Measurements from ENCODE around the gene TUBGCP6.

DNA sequence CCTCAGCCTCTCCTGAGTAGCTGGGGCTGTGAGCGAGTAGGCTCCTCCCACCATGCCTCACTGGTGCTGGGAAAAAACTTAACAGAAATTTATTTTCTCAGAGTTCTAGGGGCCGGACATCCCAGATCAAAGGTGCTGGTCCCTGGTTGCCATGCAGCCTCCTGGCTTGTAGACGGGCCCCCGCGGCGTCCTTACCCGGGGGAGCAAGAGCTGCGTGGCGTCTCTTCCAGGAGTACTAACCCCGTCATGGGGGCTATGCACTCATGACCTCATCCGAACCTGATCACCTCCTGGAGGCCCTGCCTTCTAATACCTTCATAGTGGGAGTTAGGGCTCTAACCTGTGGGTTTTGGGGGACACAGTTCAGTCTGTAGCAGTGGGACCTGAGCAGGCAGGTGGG lies 56.5 kb downstream of the TUBGCP6 start:
- TF ChIP-seq, protein P1, sequence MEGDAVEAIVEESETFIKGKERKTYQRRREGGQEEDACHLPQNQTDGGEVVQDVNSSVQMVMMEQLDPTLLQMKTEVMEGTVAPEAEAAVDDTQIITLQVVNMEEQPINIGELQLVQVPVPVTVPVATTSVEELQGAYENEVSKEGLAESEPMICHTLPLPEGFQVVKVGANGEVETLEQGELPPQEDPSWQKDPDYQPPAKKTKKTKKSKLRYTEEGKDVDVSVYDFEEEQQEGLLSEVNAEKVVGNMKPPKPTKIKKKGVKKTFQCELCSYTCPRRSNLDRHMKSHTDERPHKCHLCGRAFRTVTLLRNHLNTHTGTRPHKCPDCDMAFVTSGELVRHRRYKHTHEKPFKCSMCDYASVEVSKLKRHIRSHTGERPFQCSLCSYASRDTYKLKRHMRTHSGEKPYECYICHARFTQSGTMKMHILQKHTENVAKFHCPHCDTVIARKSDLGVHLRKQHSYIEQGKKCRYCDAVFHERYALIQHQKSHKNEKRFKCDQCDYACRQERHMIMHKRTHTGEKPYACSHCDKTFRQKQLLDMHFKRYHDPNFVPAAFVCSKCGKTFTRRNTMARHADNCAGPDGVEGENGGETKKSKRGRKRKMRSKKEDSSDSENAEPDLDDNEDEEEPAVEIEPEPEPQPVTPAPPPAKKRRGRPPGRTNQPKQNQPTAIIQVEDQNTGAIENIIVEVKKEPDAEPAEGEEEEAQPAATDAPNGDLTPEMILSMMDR (IDR thresholded peaks at IDR 0.05 in 2 of 3, conservative IDR thresholded peaks at IDR 0.05 in 1 of 3; ENCODE audit: borderline replicate concordance in 1 of 3, insufficient read depth in 1 of 3, low read depth in 2 of 3, low read length in 2 of 3) = no peak
- TF ChIP-seq SP1 (IDR thresholded peaks at IDR 0.05; ENCODE audit: low read depth) (no peak), EZH2 (IDR thresholded peaks at IDR 0.05) (no peak), ZNF274 (IDR thresholded peaks at IDR 0.05; ENCODE audit: low read depth, low read length) (no peak), SIN3A (IDR thresholded peaks at IDR 0.05; ENCODE audit: low read depth) (no peak), CEBPB (IDR thresholded peaks at IDR 0.05; ENCODE audit: low read depth) (no peak), POLR2A (IDR thresholded peaks at IDR 0.05; ENCODE audit: borderline replicate concordance, extremely low read depth, insufficient read depth, insufficient read length) (no peak), RAD21 (IDR thresholded peaks at IDR 0.05; ENCODE audit: low read depth) (no peak), POLR2AphosphoS5 (IDR thresholded peaks at IDR 0.05; ENCODE audit: low read depth, low read length) (no peak)
- TF ChIP-seq, protein P2, sequence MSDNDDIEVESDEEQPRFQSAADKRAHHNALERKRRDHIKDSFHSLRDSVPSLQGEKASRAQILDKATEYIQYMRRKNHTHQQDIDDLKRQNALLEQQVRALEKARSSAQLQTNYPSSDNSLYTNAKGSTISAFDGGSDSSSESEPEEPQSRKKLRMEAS (IDR thresholded peaks at IDR 0.05) = no peak
- TF ChIP-seq, protein P3, sequence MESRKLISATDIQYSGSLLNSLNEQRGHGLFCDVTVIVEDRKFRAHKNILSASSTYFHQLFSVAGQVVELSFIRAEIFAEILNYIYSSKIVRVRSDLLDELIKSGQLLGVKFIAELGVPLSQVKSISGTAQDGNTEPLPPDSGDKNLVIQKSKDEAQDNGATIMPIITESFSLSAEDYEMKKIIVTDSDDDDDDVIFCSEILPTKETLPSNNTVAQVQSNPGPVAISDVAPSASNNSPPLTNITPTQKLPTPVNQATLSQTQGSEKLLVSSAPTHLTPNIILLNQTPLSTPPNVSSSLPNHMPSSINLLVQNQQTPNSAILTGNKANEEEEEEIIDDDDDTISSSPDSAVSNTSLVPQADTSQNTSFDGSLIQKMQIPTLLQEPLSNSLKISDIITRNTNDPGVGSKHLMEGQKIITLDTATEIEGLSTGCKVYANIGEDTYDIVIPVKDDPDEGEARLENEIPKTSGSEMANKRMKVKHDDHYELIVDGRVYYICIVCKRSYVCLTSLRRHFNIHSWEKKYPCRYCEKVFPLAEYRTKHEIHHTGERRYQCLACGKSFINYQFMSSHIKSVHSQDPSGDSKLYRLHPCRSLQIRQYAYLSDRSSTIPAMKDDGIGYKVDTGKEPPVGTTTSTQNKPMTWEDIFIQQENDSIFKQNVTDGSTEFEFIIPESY (IDR thresholded peaks at IDR 0.05; ENCODE audit: extremely low read depth, insufficient replicate concordance, low read length) = no peak
- TF ChIP-seq, protein P4, sequence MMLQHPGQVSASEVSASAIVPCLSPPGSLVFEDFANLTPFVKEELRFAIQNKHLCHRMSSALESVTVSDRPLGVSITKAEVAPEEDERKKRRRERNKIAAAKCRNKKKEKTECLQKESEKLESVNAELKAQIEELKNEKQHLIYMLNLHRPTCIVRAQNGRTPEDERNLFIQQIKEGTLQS (IDR thresholded peaks at IDR 0.05) = no peak
- TF ChIP-seq, protein P5, sequence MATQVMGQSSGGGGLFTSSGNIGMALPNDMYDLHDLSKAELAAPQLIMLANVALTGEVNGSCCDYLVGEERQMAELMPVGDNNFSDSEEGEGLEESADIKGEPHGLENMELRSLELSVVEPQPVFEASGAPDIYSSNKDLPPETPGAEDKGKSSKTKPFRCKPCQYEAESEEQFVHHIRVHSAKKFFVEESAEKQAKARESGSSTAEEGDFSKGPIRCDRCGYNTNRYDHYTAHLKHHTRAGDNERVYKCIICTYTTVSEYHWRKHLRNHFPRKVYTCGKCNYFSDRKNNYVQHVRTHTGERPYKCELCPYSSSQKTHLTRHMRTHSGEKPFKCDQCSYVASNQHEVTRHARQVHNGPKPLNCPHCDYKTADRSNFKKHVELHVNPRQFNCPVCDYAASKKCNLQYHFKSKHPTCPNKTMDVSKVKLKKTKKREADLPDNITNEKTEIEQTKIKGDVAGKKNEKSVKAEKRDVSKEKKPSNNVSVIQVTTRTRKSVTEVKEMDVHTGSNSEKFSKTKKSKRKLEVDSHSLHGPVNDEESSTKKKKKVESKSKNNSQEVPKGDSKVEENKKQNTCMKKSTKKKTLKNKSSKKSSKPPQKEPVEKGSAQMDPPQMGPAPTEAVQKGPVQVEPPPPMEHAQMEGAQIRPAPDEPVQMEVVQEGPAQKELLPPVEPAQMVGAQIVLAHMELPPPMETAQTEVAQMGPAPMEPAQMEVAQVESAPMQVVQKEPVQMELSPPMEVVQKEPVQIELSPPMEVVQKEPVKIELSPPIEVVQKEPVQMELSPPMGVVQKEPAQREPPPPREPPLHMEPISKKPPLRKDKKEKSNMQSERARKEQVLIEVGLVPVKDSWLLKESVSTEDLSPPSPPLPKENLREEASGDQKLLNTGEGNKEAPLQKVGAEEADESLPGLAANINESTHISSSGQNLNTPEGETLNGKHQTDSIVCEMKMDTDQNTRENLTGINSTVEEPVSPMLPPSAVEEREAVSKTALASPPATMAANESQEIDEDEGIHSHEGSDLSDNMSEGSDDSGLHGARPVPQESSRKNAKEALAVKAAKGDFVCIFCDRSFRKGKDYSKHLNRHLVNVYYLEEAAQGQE (IDR thresholded peaks at IDR 0.05; ENCODE audit: low read depth) = no peak

Measured in HCT116 (cell line).